HG03064 (cell line): Measurements from ENCODE around the gene SOX30.

ENCODE experiments used
- ATAC-seq: cut with Tn5 transposase; IDR thresholded peaks from one replicate; pipeline ENCODE4 v1.9.1; 2021; ENCODE audit warnings: low read depth; ENCODE audit not compliant: unreplicated experiment

SOX30 gene

GRCh38 chr5:157665467-157666070 is 13.3 kb upstream of the SOX30 start:
- ATAC-seq: no peak

- ATAC-seq: no peak
Measured at GRCh38 chr5:157659868-157660660, 7.8 kb upstream of the SOX30 start.

DNA sequence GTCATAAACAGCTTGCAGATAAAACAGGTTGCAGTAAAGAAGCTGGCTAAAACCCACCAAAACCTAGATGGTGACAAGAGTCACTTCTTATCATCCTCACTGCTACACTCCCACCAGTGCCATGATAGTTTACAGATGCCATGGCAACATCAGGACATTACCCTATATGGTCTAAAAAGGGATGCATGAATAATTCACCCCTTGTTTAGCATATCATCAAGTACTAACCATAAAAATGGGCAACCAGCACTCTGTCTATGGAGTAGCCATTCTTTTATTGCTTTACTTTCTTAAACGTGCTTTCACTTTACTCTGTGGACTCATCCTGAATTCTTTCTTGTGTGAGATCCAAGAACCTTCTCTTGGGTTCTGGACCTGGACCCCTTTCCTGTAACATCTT is 6.7 kb upstream of the SOX30 start:
- ATAC-seq: no peak

DNA sequence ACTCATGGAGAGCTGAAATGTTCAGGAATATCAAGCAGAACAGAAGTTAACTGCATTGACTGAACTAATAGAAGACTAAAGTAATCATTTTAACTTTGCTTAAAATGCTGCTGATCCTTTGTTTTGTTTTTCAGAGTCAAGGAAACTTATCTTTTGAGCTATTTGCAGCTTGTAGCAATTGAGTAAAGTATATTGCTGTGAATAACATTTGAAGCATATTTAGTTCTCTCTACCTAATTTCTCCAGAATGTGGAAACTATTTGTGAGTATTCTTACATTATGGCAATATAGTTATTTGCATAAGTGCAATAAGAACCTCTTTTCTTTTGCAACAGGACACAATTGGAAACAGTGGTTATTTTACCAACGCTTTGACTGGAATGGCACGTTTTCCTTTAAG is 5.3 kb upstream of the SOX30 start:
- no peak for ATAC-seq

GRCh38 chr5:157651623-157652376 is 438 bp downstream of the SOX30 start:
- ATAC-seq: peak; percentile 86

- ATAC-seq: no peak
Measured at GRCh38 chr5:157650991-157651611, 1.1 kb downstream of the SOX30 start.

- no peak for ATAC-seq
Measured at GRCh38 chr5:157649101-157649500, 3.1 kb downstream of the SOX30 start.

DNA sequence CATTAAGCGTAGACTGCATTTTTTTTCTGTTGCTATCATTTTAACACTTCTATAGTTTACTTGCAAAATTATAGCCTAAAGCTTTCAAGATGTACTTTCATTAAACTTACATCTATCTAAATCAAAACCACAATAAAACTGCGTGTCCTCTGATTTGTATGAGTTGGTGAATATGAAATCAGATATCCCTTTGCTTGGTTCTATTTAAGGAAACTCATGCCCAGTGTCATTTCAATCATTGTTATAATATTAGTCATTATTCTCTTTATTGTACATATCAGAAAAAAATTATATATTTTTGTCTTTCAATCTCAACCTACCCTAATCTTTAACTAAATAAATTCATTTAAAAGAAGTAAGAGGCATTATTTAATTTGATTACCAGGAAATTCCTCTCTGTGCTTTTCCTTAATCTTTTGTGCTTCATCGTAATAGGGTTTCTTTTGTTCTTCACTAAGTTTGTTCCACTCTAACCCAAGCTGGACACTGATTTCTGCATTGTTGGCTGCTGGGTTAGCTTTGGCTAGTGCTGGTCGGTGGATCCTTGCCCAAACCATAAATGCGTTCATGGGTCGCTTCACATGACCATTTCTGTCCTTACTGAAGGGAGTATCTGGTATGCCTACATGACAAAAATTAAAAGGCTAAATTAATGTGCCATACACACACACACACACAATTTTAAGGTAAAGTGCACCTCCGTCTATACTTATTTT is 3.8 kb downstream of the SOX30 start:
- ATAC-seq: no peak

- no peak for ATAC-seq
Measured at GRCh38 chr5:157640406-157641066, 11.7 kb downstream of the SOX30 start.

- no peak for ATAC-seq
Measured at GRCh38 chr5:157630341-157630740, 21.9 kb downstream of the SOX30 start.

DNA sequence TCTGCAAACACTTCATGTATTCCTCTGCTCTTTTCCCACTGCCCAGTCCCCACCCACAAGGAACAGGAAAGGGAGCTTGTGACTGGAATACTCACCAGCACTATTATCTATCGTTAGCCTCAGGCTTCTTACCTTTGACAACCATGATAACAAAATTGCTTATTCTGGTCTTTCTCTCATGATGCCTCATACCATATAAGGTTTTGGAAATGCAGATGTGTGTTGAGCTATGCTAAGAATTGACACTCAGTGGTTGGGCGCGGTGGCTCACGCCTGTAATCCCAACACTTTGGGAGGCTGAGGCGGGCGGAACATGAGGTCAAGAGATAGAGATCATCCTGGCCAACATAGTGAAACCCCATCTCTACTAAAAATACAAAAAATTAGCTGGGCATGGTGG is 25.4 kb downstream of the SOX30 start:
- ATAC-seq: no peak

DNA sequence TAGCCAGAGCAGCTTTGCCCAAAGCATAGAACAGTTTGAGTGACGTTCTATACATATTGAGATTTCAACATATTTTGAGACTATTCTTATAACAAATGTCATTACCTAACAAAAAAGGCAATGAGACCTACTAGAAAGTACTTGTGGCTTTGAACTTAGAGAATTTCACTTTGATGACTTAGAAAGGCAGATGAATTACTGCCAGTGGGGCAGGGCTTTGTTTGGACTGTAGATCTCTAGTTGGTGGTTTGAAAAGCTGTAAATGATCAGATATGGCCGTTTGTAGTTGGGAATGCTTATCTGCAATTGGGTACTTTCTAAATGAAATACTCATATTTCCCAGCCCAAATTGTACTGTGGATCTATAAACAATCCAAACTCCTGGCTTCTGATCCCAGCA is 28.1 kb downstream of the SOX30 start:
- no peak for ATAC-seq

- no peak for ATAC-seq
Measured at GRCh38 chr5:157620776-157621175, 31.5 kb downstream of the SOX30 start.

GRCh38 chr5:157618191-157618765 is 34.0 kb downstream of the SOX30 start:
- ATAC-seq: no peak

GRCh38 chr5:157616785-157617184 is 35.5 kb downstream of the SOX30 start:
- ATAC-seq: no peak

- no peak for ATAC-seq
Measured at GRCh38 chr5:157613385-157614245, 38.6 kb downstream of the SOX30 start.

- ATAC-seq: no peak
Measured at GRCh38 chr5:157612581-157612980, 39.7 kb downstream of the SOX30 start.

- ATAC-seq: no peak
Measured at GRCh38 chr5:157611571-157612476, 40.4 kb downstream of the SOX30 start.
